Thyroid gland (tissue), 4 donors: ENCODE results near the gene HOXD12.

Experiments
- POLR2A ChIP-seq, 2 donors: fragments of 450-650 bp; IDR thresholded peaks; one replicate each; pipeline ENCODE4 v1.6.1; 2017; ENCODE audit warnings: antibody characterized with exemption in 2 of 2, mild to moderate bottlenecking in 2 of 2, moderate library complexity in 1 of 2
- TF ChIP-seq, protein P1 (sequence below), 6 experiments: fragments of 200-600 bp in 3 of 6; fragments of 450-650 bp in 3 of 6; sonication (generic) in 3 of 6; IDR thresholded peaks; one replicate each; pipeline ENCODE4 v1.5.1; 2016 to 2019; ENCODE audit warnings: antibody characterized with exemption in 6 of 6, mild to moderate bottlenecking in 2 of 6, inconsistent platforms in 1 of 6, moderate library complexity in 1 of 6

DNA sequence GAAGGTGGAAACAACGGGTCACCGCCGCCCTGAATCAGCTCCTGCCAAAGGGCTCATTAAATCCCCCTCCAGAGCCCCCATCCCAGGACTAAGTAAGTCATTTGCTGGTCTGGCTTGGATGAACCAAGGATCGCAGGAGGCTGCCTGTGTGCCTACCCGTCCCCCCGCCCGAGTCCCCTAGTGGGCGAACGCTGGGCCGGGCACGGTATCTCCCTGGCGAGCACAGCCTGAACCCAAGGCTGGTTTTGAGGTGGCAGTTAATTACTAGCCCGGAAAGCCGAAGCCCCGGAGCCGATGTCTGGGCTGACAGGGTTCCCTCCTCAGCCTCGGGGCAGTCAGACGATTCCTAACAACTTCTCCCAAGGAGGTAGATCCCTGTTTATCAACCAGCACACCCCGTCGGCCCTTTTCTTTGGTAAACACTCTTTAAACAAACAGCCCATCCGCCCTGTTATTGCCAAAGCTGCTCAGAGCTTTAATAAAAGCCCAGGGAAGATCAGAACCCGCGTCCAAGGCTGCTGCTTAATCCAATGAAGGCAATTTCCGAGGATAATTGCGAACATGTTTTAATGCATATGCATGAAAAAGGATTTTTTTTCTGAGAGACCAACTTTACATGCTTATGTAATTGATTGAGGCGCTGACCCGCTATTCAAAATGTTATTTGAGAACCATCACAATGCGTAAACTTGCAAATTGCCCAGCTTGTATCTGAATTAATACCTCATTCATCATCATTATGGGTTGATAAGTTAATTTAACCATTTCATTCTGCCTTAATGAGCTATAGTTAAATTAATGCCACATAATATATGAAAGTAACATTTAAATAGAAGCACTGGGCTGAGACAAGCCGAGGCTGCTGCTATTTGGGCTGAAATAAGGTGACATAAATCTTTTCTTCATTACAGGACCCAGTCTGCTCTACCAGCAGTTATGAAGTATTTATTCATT is 26.4 kb upstream of the HOXD12 start:
- TF ChIP-seq, protein P1, sequence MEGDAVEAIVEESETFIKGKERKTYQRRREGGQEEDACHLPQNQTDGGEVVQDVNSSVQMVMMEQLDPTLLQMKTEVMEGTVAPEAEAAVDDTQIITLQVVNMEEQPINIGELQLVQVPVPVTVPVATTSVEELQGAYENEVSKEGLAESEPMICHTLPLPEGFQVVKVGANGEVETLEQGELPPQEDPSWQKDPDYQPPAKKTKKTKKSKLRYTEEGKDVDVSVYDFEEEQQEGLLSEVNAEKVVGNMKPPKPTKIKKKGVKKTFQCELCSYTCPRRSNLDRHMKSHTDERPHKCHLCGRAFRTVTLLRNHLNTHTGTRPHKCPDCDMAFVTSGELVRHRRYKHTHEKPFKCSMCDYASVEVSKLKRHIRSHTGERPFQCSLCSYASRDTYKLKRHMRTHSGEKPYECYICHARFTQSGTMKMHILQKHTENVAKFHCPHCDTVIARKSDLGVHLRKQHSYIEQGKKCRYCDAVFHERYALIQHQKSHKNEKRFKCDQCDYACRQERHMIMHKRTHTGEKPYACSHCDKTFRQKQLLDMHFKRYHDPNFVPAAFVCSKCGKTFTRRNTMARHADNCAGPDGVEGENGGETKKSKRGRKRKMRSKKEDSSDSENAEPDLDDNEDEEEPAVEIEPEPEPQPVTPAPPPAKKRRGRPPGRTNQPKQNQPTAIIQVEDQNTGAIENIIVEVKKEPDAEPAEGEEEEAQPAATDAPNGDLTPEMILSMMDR (IDR thresholded peaks at IDR 0.05) = no peak
- no peak for TF ChIP-seq POLR2A (IDR thresholded peaks at IDR 0.05)
